GM12875 (cell line): ENCODE results near the gene TSPAN14.

Experiments
- H3K4me3 ChIP-seq: one replicate; pipeline ENCODE4 v1.5.1; 2011; ENCODE audit warnings: low read depth, low read length, control low read depth
- CTCF ChIP-seq: IDR thresholded peaks from 2 replicates; pipeline ENCODE4 v1.5.1; 2011; ENCODE audit warnings: low read depth, mild to moderate bottlenecking, control low read depth, inconsistent platforms, low read length, moderate library complexity, borderline replicate concordance; ENCODE audit not compliant: insufficient read depth

TSPAN14 gene

GRCh38 chr10:80485946-80486764 lies 32.0 kb downstream of the TSPAN14 start:
- H3K4me3 ChIP-seq = no peak overlapping the region
- TF ChIP-seq CTCF = no peak

GRCh38 chr10:80486785-80487420 lies 32.8 kb downstream of the TSPAN14 start:
- no peak for TF ChIP-seq CTCF
- no peak overlapping the region for H3K4me3 ChIP-seq

- TF ChIP-seq CTCF = no peak
- H3K4me3 ChIP-seq = no peak overlapping the region
Measured at GRCh38 chr10:80487421-80487785, 33.3 kb downstream of the TSPAN14 start.

- TF ChIP-seq CTCF = no peak
- no peak overlapping the region for H3K4me3 ChIP-seq
Measured at GRCh38 chr10:80487791-80488538, 33.9 kb downstream of the TSPAN14 start.

- no peak overlapping the region for H3K4me3 ChIP-seq
- TF ChIP-seq CTCF = no peak
Measured at GRCh38 chr10:80488539-80489066, 34.5 kb downstream of the TSPAN14 start.

- no peak for TF ChIP-seq CTCF
- no peak overlapping the region for H3K4me3 ChIP-seq
Measured at GRCh38 chr10:80489371-80490112, 35.4 kb downstream of the TSPAN14 start.
